Lung (tissue), 12 donors: ENCODE data around the gene ECHS1. TPM values are rescaled to one million over a fixed set of nuclear protein-coding genes. Genes with fewer than 3 reads are reported as not detected.

Source experiments
- ATAC-seq: fragments of 200-7000 bp; cut with Tn5 transposase; one replicate; pipeline ENCODE4 v1.9.1; 2020; ENCODE audit warnings: moderate number of reproducible peaks; ENCODE audit not compliant: insufficient read depth, low FRiP score
- DNase-seq, 3 donors: peaks; one replicate each; pipeline ENCODE4 v3.0.0-alpha.2; 2013 to 2017
- H3K27ac ChIP-seq, 2 donors: one replicate each; pipeline ENCODE4 v1.5.1; 2013; ENCODE audit warnings: mild to moderate bottlenecking in 2 of 2, moderate library complexity in 2 of 2, control low read depth in 1 of 2, inconsistent platforms in 1 of 2, low read depth in 1 of 2, low read length in 1 of 2
- H3K27me3 ChIP-seq, 3 donors: one replicate each; pipeline ENCODE4 v1.5.1; 2013; ENCODE audit warnings: low read length in 2 of 3; ENCODE audit not compliant: control insufficient read depth in 3 of 3, insufficient read depth in 3 of 3
- H3K36me3 ChIP-seq, 4 donors: one replicate each; pipeline ENCODE4 v1.5.1; 2013; ENCODE audit warnings: low read length in 4 of 4, mild to moderate bottlenecking in 1 of 4, moderate library complexity in 1 of 4; ENCODE audit not compliant: control insufficient read depth in 4 of 4, insufficient read depth in 4 of 4
- H3K4me1 ChIP-seq, 5 donors: one replicate each; pipeline ENCODE4 v1.5.1; 2013; ENCODE audit warnings: low read length in 5 of 5, mild to moderate bottlenecking in 2 of 5, moderate library complexity in 1 of 5; ENCODE audit not compliant: control insufficient read depth in 5 of 5, insufficient read depth in 5 of 5
- H3K4me3 ChIP-seq: one replicate; pipeline ENCODE4 v1.5.1; 2013; ENCODE audit warnings: mild to moderate bottlenecking, control low read depth, moderate library complexity
- H3K9ac ChIP-seq, 2 donors: one replicate each; pipeline ENCODE4 v1.5.1; 2013; ENCODE audit warnings: low read length in 2 of 2, control low read depth in 1 of 2; ENCODE audit not compliant: insufficient read depth in 1 of 2
- H3K9me3 ChIP-seq, 4 donors: one replicate each; pipeline ENCODE4 v1.5.1; 2013; ENCODE audit warnings: low read length in 3 of 4, mild to moderate bottlenecking in 1 of 4, moderate library complexity in 1 of 4; ENCODE audit not compliant: control insufficient read depth in 4 of 4, insufficient read depth in 3 of 4
- WGBS, 2 donors: extraction: QIAGEN DNeasy Blood & Tissue Kit; methylation state at CpG; one replicate each; pipeline ENCODE4 v1.1.7; 2013; 5-methylcytosine and 5-hydroxymethylcytosine counted together
- polyA plus RNA-seq, 2 donors: library from polyadenylated mRNA; stranded (reverse); fragments of 200-250 nt; gene quantifications; one replicate each; pipeline ENCODE4 v1.2.1, GENCODE V29; 2013
- total RNA-seq, 2 donors: library from RNA; depleted of rRNA in 1 of 2; stranded (reverse); fragments of >200 nt in 1 of 2; gene quantifications; one replicate each; pipeline ENCODE4 v1.2.1, GENCODE V29; 2014 to 2021
- TF ChIP-seq, protein P1 (sequence below): IDR thresholded peaks from 2 replicates; pipeline ENCODE4 v1.5.1; 2012; ENCODE audit warnings: mild to moderate bottlenecking; ENCODE audit errors: control extremely low read depth, extremely low read depth
- donor health status: control.
- donor health status: control.
- donor health status: Bipolar disorder and iron deficiency.
- donor health status: healthy.
- donor health status: DM: yes; HTN: yes; CAD: no.

The ECHS1 gene
- total and polyA plus RNA-seq, 4 donors: 44.5 to 83.9 (median 76.7) TPM

DNA sequence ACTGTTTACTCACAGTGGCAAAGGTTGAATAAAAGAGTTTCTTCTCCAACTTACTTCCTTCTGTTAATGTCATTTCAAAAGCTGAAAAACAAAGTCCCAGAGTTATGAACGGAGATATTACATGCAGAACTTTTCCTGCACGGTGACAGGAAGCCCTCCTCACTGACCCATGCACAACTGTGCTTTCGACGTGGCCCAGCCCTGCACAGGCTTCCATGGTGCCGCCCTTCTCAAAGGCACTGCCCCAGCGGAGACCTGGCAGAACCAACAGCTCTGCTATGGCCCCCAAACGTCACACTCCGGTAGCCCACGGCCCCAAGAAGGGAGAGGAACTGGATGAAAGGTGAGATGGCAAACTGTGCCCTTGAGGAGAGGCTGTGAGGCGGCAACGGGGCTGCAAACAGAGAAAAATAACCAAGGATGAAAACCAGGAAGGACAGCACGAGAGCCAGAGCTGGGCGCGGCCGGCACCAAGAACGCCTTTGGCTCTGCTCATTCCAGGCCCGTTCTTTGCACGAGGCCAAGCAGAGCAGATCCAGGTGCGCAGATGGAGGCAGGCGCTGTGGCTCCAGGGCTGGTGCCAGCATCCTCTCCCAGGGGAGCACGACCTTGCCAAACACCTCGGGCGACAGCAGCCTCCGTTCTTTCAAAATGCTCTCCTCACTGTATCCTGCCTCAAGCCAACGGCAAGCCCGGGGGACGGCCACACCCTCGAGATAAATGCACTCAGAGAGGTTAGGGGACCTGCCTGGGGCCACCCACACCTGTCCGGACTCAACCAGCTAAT lies 8.3 kb downstream of the ECHS1 start:
- Histone ChIP-seq H3K4me1 (no peaks in the 10 kb centered on the region), H3K27ac (no peak overlapping the region), H3K4me3 (no peak overlapping the region), H3K27me3 (no peaks in the 10 kb centered on the region), H3K36me3 (peaks cover 4 to 49% (median 31%) of the 10 kb centered on the region in 4 donors), H3K9me3 (peaks cover 0 to 5% (median 0%) of the 10 kb centered on the region in 4 donors), H3K9ac (no peak overlapping the region)
- ATAC-seq (no peak), DNase-seq (no peak)
- TF ChIP-seq, protein P1, sequence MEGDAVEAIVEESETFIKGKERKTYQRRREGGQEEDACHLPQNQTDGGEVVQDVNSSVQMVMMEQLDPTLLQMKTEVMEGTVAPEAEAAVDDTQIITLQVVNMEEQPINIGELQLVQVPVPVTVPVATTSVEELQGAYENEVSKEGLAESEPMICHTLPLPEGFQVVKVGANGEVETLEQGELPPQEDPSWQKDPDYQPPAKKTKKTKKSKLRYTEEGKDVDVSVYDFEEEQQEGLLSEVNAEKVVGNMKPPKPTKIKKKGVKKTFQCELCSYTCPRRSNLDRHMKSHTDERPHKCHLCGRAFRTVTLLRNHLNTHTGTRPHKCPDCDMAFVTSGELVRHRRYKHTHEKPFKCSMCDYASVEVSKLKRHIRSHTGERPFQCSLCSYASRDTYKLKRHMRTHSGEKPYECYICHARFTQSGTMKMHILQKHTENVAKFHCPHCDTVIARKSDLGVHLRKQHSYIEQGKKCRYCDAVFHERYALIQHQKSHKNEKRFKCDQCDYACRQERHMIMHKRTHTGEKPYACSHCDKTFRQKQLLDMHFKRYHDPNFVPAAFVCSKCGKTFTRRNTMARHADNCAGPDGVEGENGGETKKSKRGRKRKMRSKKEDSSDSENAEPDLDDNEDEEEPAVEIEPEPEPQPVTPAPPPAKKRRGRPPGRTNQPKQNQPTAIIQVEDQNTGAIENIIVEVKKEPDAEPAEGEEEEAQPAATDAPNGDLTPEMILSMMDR: no peak
- 91 to 93% methylated on average over 29 of the region's 29 CpGs for whole genome bisulfite sequencing, 2 donors

DNA sequence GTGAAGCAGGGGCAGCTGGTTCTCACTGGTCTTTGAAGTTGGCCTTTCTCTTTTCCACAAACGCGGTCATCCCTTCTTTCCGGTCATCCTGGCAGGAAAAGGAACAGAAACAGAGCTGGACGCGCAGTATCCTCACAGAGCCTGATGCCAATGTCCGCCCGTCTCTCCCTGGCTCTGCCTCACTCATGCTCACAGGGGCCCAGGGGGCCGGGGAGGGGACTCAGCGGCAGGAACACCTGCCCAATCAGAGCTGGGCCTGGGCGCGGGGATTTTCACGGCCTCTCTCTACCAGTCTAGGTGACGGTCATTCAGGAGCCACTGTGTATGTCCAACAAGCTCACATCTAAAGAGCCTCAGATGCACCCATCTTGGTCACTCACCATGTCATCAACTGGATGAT lies 10.3 kb downstream of the ECHS1 start:
- peaks cover 0 to 5% (median 0%) of the 10 kb centered on the region in 4 donors for H3K9me3 ChIP-seq
- H3K4me3 ChIP-seq: no peak overlapping the region
- 93 to 96% methylated on average over 13 of the region's 13 CpGs for WGBS, 2 donors
- H3K4me1 ChIP-seq: no peaks in the 10 kb centered on the region
- DNase-seq (no peak), ATAC-seq (no peak)
- H3K36me3 ChIP-seq: peaks cover 4 to 35% (median 22%) of the 10 kb centered on the region in 4 donors
- TF ChIP-seq, protein P1: no peak
- no peaks in the 10 kb centered on the region for H3K27me3 ChIP-seq
- no peak overlapping the region for H3K27ac ChIP-seq
- no peak overlapping the region for H3K9ac ChIP-seq

DNA sequence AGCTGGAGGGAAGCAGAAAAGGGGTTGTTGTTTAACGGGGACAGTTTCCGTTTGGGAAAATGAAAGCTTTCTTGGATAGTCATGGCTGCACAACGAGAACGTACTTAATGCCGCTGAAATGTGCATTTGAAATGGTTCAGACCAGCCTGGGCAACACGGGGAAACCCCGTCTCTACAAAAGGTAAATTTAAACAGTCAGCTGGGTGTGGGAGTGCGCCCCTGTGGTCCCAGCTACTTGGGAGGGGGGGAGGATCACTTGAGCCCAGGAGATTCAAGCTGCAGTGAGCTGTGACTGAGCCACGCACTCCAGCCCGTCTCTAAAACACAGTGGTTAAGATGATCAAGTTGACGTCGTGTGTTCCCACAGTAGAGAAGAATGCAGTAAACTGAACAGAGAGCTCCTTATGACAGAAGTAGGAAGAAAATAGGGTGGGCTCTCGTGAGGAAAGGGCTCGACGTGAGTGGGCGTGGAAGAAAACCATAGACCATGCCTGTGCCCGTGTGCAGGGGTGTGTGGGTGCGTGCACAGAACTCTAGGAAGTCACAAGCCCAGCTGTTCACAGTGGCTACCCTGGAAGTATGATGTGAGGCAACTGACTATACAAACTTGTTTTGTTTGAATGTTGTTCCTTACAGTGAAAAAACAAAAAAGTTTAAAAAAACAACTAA lies 11.2 kb downstream of the ECHS1 start:
- TF ChIP-seq, protein P1: no peak
- Histone ChIP-seq H3K4me1 (peaks cover 0 to 4% (median 0%) of the 10 kb centered on the region in 5 donors), H3K27me3 (no peaks in the 10 kb centered on the region), H3K36me3 (peaks cover 4 to 33% (median 22%) of the 10 kb centered on the region in 4 donors), H3K27ac (no peak overlapping the region), H3K9ac (no peak overlapping the region), H3K9me3 (peaks cover 0 to 5% (median 0%) of the 10 kb centered on the region in 4 donors), H3K4me3 (no peak overlapping the region)
- 81 to 84% methylated on average over 18 of the region's 18 CpGs for WGBS, 2 donors
- DNase-seq: no peak
- no peak for ATAC-seq
